ENCODE results near the gene TMEM132A.
"Not testable (repeated sequence)": the region's sequence is repeated elsewhere in the genome, so short reads cannot be mapped to it uniquely, and the experiment has no call there.

Gene TMEM132A

DNA sequence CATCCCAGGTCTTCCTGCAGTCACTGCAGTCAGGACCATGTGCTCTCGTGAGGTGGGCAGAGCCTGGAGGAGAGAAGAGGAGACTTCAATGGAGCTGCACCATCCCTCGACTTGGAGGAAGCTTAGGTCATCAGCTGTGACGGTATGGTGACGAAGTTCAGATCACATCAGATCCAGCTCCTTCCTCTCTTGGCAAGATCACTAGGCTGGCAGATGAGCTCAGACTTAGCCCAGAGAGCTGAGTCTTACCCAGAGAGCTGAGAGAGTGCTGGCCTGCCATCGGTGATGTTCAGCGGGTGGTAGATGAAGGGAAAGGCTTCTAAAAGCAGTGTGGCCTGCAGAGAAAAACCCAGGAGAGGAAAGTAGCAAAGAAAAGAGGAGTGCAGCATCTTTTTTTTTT is 29.5 kb downstream of the TMEM132A start:
- FAIRE-seq = peak; percentile 35
- DNase-seq (ENCODE audit: insufficient read length, low spot score) = no peak

GRCh38 chr11:60954421-60954820 is 30.2 kb downstream of the TMEM132A start:
- no peak for DNase-seq (ENCODE audit: insufficient read length, low spot score)
- no peak for FAIRE-seq

GRCh38 chr11:60955571-60955970 is 31.3 kb downstream of the TMEM132A start:
- DNase-seq (ENCODE audit: insufficient read length, low spot score) = no peak
- FAIRE-seq = no peak

- no peak for FAIRE-seq
These were observed 32.9 kb downstream of the TMEM132A start for GRCh38 chr11:60957188-60957587.

DNA sequence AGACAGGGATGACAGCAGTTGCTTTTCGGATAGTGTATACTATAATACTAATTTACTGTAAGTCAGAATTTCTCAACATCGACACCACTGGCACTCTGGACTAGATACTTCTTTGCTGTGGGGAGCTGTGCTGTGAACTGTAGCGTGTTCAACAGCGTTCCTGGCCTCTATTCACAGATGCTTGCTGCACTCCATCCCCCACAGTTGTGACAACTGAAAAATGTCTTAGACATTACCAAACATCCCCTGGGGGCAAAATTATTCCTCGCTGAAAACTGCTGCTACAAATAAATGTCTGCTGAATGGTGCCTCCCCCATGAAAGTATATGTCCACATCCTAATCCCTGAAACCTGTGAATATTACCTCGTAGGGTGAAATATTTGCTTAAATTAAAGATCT is 35.2 kb downstream of the TMEM132A start:
- DNase-seq (ENCODE audit: insufficient read length, low spot score) = no peak
- no peak for FAIRE-seq

More at GRCh38 chr11:60957188-60957587, 32.9 kb downstream of the TMEM132A start:
- no peak for DNase-seq (ENCODE audit: insufficient read length, low spot score)

DNA sequence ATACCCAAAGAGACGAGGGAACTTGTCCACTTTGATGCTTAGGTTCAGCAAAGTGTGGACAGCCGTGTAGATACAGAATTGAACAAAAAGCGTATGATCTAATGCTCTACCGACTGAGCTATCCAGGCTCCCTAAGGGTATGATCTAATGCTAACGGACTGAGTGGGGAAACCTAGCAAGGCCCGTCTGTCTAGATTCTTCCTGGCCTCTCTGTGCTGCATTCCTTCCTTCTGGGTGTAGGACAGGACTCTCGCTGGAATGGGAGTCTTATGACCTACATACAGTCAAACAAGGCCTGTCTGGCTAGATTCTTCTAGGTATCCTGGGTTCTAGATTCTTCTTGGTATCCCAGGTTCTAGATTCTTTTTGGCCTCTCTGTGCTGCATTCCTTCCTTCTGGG is 36.1 kb downstream of the TMEM132A start:
- no peak for DNase-seq (ENCODE audit: insufficient read length, low spot score)

GRCh38 chr11:60964801-60965200 is 40.5 kb downstream of the TMEM132A start:
- DNase-seq (ENCODE audit: insufficient read length, low spot score) = no peak
- FAIRE-seq = no peak

More for the DNA sequence above, 36.1 kb downstream of the TMEM132A start:
- no peak for FAIRE-seq

- no peak for FAIRE-seq
- no peak for DNase-seq (ENCODE audit: insufficient read length, low spot score)
These were observed 42.6 kb downstream of the TMEM132A start for GRCh38 chr11:60966890-60967289.

DNA sequence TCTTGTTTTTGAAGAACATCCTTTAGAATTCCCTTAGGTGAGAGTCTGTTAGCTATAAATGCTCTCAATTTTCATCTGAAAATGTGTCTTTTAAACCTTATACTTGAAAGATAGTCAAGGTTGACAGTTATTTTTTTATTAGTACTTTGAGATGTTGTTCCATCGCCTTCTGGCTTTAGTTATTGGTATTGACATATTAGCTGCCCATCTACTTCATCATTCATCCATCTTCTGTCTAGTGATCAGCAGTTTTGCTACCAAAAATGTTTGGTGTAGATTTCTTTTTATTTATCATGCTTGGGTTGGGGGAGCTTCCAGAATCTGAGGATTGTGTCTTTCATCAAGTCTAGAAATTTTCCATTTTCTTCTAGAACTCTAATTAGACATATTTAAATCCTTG is 44.0 kb downstream of the TMEM132A start:
- DNase-seq (ENCODE audit: insufficient read length, low spot score) (no peak), FAIRE-seq (no peak)

DNA sequence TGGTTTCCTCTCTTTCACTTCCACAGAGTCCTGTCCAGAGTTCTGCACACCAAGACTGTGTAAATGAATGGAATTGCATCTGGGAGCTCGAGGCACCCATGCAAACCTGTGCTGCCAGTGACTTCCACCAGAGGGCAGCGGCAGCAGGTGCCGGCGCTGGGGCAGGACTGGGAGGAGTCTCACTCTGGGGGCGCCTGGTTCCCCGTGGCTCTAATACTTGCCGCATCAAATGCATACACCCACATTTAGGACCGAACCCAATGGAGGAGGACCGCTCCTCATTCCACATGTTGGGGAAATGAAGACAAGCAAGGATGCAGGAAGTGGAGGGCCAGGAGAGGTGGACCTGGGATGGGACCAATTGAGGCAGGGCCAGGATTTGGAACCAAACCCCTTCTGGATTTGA is 46.1 kb downstream of the TMEM132A start:
- DNase-seq (ENCODE audit: insufficient read length, low spot score) (peak; percentile 62), FAIRE-seq (no peak)

- no peak for DNase-seq (ENCODE audit: insufficient read length, low spot score)
- no peak for FAIRE-seq
These were observed 46.6 kb downstream of the TMEM132A start for GRCh38 chr11:60970890-60971289.

GRCh38 chr11:60971520-60971919 is 47.3 kb downstream of the TMEM132A start, which contains the start of gene CD6:
Gene CD6, plus strand, starts transcription at chr11:60971680. Its CDS starts 186 bp downstream, at chr11:60971866.
- DNase-seq (ENCODE audit: insufficient read length, low spot score) (no peak), FAIRE-seq (no peak)

- FAIRE-seq = no peak
- DNase-seq (ENCODE audit: insufficient read length, low spot score) = no peak
These were observed 48.1 kb downstream of the TMEM132A start for GRCh38 chr11:60972182-60973030.

DNA sequence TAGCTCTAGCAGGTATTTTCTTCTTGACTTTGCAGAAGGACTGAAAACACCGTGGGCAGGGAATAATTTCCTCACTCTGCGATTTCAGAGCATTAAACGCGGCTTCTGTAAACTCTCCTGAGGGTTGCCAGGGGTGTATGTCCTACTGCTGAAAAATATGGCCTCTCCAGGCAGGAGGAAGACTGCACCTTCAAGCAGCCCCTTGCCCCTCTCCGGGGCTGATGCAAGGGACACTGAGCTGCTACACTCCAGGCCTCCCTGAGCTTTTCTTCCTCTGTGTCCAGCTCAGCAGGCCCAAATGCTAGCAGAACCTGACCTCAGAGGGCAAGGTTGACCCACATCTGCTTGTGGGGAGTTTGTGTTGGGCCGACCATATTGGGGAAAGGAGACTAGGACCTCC is 49.4 kb downstream of the TMEM132A start:
- no peak for FAIRE-seq
- DNase-seq (ENCODE audit: insufficient read length, low spot score) = no peak

DNA sequence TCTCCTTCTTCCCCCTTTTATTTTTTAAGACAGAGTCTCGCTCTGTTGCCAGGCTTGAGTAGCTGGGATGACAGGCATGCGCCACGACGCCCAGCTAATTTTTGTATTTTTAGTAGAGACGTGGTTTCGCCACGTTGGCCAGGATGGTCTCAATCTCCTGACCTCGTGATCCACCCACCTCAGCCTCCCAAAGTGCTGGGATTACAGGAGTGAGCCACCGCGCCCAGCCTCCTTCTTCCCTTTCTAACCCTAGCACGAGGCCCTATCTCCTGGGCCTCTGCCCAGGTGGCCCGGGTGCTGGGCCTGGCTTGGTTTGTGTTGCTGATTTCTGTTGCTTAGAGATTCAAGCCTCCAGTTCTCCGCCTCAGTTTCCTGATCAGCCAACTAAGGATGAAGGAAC is 50.1 kb downstream of the TMEM132A start:
- DNase-seq (ENCODE audit: insufficient read length, low spot score); FAIRE-seq: not testable (repeated sequence)

- DNase-seq (ENCODE audit: insufficient read length, low spot score) (no peak), FAIRE-seq (no peak)
These were observed 50.5 kb downstream of the TMEM132A start for GRCh38 chr11:60974726-60975125.

DNA sequence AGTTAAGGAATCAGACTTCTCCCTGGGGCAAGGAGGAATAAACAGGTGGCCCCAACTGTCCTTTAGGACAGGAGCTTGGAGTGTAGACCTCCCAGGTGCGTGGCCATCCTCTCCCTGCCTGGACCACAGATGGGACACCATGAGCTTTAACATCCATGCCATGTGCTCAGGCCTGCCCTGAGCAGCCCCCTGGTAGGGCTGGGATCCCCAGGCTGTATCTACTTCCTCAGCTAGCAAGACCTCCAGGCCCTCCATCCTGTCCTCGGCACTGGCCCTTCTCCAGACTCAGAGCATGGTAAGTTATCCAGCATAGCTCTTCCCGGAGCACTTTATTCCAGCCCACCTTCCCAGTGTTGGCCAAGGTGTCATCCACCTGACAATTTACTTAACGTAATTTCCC is 53.0 kb downstream of the TMEM132A start:
- no peak for FAIRE-seq
- no peak for DNase-seq (ENCODE audit: insufficient read length, low spot score)

GRCh38 chr11:60977836-60978235 is 53.6 kb downstream of the TMEM132A start:
- DNase-seq (ENCODE audit: insufficient read length, low spot score) = no peak
- FAIRE-seq = no peak

DNA sequence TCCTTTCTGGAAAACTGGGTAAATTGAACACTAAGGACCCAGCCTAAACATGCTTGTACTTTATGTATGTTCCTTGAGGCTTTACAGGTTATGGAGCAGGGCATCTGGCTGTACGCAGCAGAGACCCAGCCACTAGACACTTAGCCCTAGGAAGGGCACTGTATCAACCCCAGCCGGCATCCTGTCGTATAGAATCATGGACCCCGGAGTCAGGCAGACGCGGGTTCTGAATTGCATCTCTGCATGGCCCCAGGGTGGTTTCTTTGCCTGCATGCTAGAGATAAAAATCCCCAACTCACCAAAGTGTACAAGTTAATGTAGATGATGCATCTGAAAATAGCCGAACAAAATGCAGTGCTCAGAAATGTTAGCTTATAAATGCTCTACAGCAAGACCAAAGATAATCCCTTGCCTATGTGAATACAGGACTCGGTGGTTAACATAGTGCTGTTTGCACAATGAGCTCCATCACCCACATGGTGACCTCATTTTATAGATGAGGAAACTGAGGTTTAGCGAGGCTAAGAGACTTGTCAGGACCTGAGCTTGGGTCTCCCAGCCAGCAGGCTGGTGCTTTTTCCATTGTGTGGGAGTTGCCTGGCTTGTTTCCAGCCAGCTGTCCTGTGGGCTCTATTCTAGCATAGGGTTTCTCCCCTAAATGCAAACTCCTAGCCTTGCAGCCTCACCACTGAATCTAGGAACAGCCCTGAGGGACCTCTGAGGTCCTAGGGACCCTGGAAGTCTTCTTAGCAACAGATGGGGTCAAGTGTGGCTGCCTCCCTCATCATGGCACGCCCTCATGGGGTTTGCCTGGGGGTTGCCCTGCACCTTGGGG is 54.5 kb downstream of the TMEM132A start:
- DNase-seq (ENCODE audit: insufficient read length, low spot score) (no peak), FAIRE-seq (no peak)

DNA sequence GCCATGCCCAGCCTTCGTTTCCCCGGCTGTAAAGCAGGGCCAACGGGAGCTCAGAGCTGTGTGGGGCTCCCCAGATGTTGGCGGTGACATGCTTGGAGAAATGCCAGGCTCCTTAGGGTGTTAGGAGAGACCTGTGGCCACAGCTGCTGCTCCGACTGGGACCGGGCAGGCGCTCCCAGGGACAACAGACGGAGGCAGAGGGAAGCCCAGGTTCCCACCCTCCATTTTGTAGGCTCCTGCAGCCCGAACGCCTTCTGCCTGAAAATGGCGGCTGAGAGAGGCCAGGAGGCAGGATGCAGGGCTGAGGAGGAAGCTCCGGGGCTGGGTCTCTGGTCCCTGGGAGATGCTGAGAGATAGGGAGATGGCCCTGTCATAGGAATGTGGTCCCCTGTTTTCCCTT is 57.3 kb downstream of the TMEM132A start:
- DNase-seq (ENCODE audit: insufficient read length, low spot score) (no peak), FAIRE-seq (no peak)

DNA sequence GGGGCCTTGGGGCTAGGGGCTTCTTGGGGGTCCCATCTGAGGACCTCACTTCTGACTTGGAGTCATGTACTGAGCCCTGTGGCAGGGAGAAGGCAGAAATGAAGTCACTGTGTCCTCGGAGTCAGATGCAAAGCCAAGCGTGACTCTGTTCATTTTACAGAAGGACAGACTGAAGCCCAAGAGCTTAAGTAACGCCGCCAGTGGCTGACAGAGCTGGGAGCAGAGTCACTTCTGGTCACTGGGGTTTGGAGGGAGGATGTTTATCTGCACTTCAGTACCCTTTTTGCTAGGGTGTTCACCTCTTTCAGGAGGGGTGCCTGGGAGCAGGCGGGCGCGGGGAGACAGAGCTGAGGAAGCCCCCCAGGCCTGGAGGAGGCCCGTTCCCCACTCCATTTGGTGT is 57.9 kb downstream of the TMEM132A start:
- DNase-seq (ENCODE audit: insufficient read length, low spot score) (no peak), FAIRE-seq (no peak)

- DNase-seq (ENCODE audit: insufficient read length, low spot score) (no peak), FAIRE-seq (no peak)
These were observed 59.9 kb downstream of the TMEM132A start for GRCh38 chr11:60984149-60984548.

All from GM19239 (cell line).